GM12892 (cell line): ENCODE data around the gene DGKI.

Experiments
- DNase-seq: peaks from one replicate; pipeline ENCODE4 v3.0.0; 2011; ENCODE audit not compliant: insufficient read length
- FAIRE-seq: peaks from 2 replicates; lab custom pipeline; 2011; peaks lifted over from hg19 to GRCh38; lab: Jason Lieb, UNC
- POLR2A ChIP-seq: IDR thresholded peaks from 2 replicates; pipeline ENCODE4 v1.6.1; 2011; ENCODE audit warnings: low read depth, low read length, control low read depth
- POLR2AphosphoS5 ChIP-seq: IDR thresholded peaks from 2 replicates; pipeline ENCODE4 v1.6.1; 2011; ENCODE audit warnings: low read depth, low read length, control low read depth
- TAF1 ChIP-seq: IDR thresholded peaks from 2 replicates; pipeline ENCODE4 v1.6.1; 2011; ENCODE audit warnings: low read depth, mild to moderate bottlenecking, control low read depth, low read length, borderline replicate concordance

Gene DGKI

DNA sequence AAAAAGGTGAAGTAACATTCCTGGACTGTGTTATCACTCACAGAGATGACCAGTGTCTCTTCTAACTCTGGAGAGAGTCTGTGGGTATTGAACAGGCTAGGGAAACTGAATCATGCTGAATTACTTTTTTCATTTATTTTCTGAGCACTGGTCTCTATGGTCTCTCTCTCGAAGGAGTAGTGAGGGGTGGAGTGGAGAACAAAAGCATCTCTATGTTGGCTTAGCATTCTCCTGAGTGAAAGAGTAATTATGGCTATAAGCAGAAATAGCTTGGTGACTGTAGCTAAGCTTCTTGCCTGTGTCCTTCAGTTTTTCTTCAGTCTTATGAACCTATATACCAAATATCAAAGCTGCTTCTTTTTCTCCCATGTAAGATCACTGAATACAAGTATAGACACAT lies 438.6 kb downstream of the DGKI start:
- no peak for TF ChIP-seq POLR2A
- TF ChIP-seq POLR2AphosphoS5, result no peak
- TF ChIP-seq TAF1, result no peak
- no peak for FAIRE-seq
- DNase-seq, result no peak

DNA sequence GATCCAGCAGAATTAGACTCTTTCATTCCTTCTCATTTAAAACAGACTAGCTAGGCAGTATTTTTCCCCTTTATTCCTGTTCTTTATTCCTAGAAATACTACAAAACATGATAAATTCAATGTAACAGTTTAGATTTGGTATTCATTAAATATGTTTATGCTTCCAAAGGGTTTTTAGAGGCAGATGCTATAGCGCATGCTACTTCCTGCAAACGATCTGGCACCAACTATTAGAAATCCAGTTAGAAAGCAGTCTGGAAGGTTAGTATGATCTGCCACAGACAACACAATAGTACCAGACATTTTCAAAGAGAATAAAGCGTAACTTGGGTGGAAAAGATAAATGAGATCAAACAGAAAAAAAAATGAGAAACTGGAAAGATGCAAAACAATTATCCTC lies 439.7 kb downstream of the DGKI start:
- FAIRE-seq, result no peak
- no peak for TF ChIP-seq TAF1
- no peak for TF ChIP-seq POLR2AphosphoS5
- no peak for TF ChIP-seq POLR2A
- DNase-seq, result no peak

DNA sequence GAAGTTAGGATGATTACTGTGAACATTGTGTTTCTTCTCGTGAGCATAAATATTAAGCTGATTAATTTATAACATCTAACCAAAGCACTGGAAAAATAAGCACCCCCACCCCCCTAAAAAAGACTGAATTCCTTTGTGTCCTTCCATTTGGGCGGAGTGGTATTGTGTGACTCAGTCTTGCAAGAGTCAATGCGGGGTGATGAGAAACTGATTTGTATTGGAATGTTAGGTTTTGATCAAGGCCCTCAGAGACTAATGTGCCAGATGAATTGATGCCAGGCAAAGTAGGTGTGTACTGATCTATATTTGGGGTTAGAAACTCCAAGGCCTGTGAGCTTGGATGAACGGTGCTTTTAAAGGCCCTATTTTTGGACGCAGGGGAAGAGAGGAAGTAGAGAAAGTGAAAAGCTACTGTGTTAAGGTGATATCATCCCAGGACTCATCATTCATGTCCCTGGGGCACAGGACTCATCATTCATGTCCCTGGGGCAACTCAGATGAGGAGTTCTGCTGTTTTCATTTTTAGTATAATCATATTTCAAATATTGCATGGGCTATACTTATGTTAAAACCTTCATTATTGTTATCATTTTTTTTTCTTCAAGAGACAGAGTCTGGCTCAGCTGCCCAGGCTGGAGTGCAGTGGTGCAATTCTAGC lies 442.0 kb downstream of the DGKI start:
- FAIRE-seq (no peak), DNase-seq (no peak)
- TF ChIP-seq POLR2AphosphoS5, result no peak

DNA sequence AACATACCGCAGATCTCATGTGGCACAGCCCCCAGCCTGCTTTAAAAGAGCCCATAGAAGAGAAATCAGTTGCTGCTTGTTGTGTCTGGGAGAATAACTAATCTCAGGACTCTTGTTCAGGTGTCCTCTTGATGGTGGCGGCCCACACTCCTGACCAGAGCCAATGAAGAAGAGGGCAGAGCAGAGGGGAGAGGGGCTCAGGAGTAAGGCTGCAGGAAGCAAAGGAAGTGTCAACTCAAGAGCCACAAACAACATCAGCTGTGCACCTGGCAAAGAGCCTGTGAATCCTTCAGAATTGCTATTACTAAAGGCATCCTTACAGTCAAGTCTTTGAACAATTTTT lies 443.4 kb downstream of the DGKI start:
- no peak for DNase-seq
- TF ChIP-seq POLR2A (no peak), POLR2AphosphoS5 (no peak), TAF1 (no peak)
- FAIRE-seq, result no peak

DNA sequence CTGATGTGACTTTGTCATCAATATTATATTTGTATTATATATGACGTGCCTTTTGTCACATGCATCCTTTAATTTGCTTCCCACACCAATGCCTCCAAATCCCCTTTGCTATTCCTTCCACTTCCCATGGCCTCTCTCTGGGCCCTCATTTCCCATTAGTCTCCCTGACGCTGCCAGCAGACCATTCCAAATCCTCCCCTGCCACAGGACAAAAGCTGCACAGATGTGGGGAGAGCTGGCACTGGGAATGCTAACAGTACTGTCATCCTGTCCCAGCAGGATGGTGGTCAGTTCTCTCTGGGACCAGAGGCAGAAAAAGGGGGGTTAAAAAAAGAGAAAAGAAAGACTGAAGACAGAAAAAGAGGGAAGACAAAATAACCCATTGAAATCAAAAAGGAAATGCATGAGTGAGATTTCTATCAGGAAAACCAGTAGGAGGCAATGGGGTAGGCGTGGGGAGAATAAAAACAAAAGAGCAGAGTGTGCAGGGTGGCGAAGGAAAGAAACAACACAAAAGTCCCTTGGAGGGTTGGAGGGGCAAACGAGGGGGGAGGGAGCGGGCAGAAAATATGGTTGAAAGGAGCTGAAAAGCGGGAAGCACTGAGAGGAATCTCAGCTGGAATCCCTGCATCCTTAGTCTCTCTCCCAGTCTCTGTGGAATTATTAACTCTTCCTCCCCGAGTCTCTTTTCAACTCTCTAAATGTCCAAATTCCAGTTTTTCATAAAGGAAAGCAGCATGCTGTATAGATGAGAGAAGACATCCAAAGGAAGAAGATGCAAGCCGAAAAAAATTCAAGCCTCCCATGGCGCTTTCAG lies 444.0 kb downstream of the DGKI start:
- FAIRE-seq (no peak), DNase-seq (no peak)
- TF ChIP-seq TAF1, result no peak
- no peak for TF ChIP-seq POLR2A
- no peak for TF ChIP-seq POLR2AphosphoS5

DNA sequence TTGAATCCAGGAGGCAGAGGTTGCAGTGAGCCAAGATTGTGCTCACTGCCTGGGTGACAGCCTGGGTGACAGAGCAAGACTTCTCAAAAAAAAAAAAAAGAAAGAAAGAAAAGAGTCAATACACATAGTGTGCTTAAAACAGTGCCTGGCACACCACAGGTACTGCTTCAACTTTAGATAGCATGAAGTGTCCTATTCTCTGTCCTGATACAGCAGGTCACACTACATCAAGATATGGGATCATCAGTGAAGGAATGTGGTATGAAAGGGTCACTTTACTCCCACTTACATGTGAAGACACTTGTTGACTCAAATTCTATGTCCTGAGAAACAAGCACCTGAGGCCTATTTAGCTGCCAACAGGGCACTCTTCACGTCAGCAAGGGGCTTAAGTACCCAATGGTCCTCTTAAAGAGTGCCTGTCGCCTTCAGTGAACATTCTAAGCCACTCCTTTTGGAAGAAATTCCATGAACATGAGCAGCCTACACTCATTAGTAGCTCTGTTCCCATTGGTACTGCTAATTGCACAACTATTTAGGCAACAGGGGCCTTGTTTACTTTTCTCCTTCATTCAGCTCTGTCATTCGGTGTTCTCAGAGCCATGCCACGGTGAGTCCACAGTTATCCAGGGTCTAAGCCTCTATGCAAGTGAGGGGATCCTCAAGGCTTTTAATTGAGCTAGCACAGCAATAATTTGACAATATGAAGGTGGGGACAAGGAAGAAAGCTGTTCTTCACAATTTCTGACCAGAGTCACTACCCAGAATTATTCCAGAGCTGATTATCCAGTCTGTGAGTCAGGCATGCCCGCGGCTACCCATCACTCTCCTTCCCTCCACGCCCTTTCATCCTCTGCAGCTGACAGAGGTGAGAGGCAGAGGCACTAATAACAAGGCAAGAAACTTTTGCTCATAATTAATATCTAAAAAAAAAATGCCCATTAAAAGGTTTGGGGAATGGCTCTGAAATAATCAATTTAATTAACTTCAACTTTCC lies 446.6 kb downstream of the DGKI start:
- no peak for DNase-seq
- FAIRE-seq, result no peak
- TF ChIP-seq POLR2A (no peak), POLR2AphosphoS5 (no peak), TAF1 (no peak)

DNA sequence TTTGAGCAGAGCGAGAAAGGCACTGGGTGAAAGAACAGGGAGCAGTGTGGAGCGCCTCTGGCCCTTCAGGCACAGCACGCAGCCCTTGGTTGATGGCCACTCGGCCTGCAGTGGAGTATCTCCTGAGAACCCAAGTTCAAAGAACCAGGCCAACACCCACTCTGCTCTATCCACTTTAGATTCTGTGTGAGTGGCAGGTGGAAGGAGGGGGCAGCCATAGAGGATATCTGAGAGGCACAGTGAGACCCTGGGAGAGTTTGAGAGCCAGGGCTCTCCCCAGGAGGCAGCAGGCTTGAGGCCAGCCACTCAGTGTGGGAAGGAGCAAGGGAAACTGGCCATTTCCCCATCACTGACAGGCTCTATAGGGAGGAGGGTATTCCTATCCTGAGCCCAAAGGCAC lies 450.7 kb downstream of the DGKI start:
- FAIRE-seq, result no peak
- TF ChIP-seq POLR2A (no peak), POLR2AphosphoS5 (no peak), TAF1 (no peak)
- DNase-seq, result no peak

DNA sequence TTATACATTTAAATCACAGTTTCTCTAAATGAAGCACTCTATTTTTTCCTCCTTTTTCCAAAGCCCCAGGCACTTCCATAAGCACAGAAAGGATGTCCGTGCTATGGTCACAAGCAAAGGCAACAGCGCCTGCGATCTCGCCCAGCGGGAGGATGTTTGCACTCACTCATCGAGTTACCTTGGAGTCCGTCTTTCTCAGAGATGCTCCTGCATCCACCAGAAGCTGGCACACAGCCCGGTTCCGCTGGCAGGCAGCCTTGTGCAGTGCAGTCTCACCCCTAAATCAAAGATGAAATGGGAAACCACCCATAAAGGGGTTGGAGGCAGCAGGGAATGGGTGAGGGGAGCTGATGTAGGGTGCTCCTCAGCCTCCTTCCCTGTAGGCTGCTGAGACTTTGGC lies 451.4 kb downstream of the DGKI start:
- DNase-seq (no peak), FAIRE-seq (no peak)
- TF ChIP-seq POLR2AphosphoS5 (no peak), TAF1 (no peak), POLR2A (no peak)

DNA sequence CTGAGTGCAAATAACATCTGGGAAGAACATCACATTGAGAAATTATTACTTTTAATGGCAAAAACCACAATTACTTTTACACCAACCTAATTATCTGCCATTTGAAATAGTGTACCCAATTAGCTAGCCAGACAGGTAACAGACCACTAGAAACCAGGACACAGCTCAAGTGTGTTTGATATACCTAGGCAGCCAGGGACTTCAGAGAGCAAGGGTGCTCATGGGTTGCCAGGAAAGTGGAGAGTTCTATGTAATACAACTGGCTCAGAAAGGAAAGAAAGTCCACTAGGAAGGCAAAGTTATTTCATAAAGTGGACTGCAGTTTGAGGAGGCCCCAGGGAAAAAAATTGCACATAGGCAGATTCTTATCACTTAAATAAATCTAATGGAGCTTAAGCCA lies 453.2 kb downstream of the DGKI start:
- FAIRE-seq (no peak), DNase-seq (no peak)
- no peak for TF ChIP-seq POLR2A
- no peak for TF ChIP-seq POLR2AphosphoS5
- TF ChIP-seq TAF1, result no peak

DNA sequence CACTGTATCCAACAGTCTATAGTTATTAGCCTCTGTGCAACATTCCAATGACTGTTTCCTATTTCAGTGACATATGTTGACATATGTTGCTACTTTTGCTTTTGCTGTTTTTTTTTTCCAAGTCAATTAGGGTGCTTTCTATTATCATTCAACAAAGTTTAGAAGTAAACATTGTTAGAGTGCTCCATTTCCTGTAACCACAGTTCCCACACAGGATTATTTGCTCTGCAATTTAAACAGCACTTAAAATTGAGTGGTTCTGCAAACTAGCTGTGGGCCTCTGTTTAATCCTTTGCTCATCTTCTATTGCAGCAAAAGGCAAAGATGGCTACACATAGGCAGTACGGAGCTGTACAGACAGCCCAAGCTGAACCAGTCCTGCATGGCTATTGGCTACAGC lies 456.7 kb downstream of the DGKI start:
- DNase-seq (no peak), FAIRE-seq (no peak)
- no peak for TF ChIP-seq POLR2A
- TF ChIP-seq POLR2AphosphoS5, result no peak
- TF ChIP-seq TAF1, result no peak

DNA sequence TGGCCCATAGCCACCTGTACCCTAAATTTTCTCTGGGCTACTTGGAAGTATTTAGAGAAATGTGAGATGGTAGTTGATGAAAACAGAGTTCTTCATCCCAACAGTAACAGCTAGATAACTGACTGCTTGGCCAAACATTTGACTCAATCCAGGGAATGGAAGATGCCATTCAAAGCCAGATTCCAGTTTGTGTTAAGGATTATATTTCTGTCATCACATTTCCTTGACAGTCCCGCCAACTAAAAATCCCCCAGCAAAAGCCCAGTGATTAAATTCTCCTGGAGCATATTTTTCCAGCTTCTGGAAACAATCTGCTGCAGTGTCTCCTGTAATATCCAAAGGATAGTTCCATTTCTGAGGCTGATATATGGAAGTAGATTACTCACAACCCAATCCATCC lies 457.9 kb downstream of the DGKI start:
- DNase-seq (no peak), FAIRE-seq (no peak)
- no peak for TF ChIP-seq POLR2AphosphoS5
- TF ChIP-seq TAF1, result no peak
- no peak for TF ChIP-seq POLR2A

DNA sequence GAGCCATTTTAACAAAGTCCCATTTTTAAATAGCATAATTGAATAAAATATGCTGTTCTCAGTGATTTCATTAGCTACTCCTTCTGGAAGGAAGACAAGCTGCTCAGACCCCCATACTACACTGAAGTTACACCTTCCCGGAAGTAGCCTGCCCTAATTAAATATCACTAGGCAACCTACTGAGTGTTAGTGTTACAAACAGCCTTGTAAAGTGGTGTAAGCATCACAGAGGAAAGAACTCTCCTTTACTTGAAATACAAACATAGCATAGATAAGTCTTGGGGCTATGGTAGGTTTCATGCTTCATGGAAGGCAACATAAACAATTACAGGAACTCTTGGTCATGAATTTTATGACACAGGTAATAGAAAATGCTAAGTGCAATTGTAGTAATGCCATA lies 459.8 kb downstream of the DGKI start:
- TF ChIP-seq POLR2A (no peak), TAF1 (no peak), POLR2AphosphoS5 (no peak)
- FAIRE-seq (no peak), DNase-seq (no peak)

DNA sequence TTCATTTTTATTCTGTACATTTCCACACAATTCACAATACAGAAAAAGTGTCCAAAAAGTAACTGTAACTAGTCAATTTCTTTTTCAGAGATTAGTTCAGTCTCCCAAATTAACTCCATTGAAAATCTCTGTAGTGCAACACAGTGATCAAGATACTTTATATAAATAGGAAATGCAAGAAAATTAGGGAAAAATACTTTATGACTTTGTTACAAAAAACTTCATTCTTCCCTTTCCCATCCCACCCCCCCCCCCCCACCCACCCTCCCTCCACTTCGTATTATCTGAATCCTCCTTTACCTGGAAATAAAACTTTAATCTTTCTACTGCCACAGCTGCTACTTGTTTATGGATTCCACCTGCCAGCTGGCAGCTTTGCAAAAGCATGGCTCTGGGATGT lies 465.7 kb downstream of the DGKI start:
- DNase-seq, result no peak
- FAIRE-seq, result no peak
- no peak for TF ChIP-seq POLR2A
- no peak for TF ChIP-seq TAF1
- TF ChIP-seq POLR2AphosphoS5, result no peak
